GM18951 (cell line): Measurements from ENCODE around the gene L3MBTL4.

Experiments used
- POLR2A ChIP-seq: IDR thresholded peaks from 4 replicates; pipeline ENCODE4 v1.6.1; 2011; ENCODE audit warnings: mild to moderate bottlenecking; ENCODE audit not compliant: insufficient read length, insufficient read depth; ENCODE audit errors: extremely low read depth
- in situ Hi-C: fragments of 300-500 bp; cut with MboI; formaldehyde crosslinking; loops from one replicate; pipeline ENCODE4 v1.12.0; 2022; ENCODE audit warnings: low sequenced_read_pairs, mixed read lengths, inconsistent platforms; ENCODE audit not compliant: unreplicated experiment

The L3MBTL4 gene

GRCh38 chr18:5930789-5931188 is 483.9 kb downstream of the L3MBTL4 start:
- in situ Hi-C loops = no loop called here
- TF ChIP-seq POLR2A = no peak

- TF ChIP-seq POLR2A = no peak
- in situ Hi-C loops = no loop called here
Observed at GRCh38 chr18:5918205-5918858, 496.4 kb downstream of the L3MBTL4 start.

GRCh38 chr18:5914951-5915350 is 499.8 kb downstream of the L3MBTL4 start:
- TF ChIP-seq POLR2A = no peak
- in situ Hi-C loops = no loop called here

GRCh38 chr18:5914016-5914415 is 500.7 kb downstream of the L3MBTL4 start:
- TF ChIP-seq POLR2A = no peak
- in situ Hi-C loops = no loop called here

GRCh38 chr18:5912566-5912965 is 502.1 kb downstream of the L3MBTL4 start:
- in situ Hi-C loops = no loop called here

GRCh38 chr18:5909125-5909524 is 505.6 kb downstream of the L3MBTL4 start:
- no peak for TF ChIP-seq POLR2A
- in situ Hi-C loops = no loop called here

More at GRCh38 chr18:5912566-5912965, 502.1 kb downstream of the L3MBTL4 start:
- no peak for TF ChIP-seq POLR2A
